OCI-LY7 (cell line): ENCODE measurements around the gene ZBTB37. TPM values are rescaled to one million over a fixed set of nuclear protein-coding genes. Genes with fewer than 3 reads are reported as not detected.

Experiments used
- BruUV-seq: library from RNA; stranded (reverse); fragments of 400-500 nt; replicated peaks from 2 replicates; lab custom pipeline; 2021; lab: Mats Ljungman, UMichigan
- CTCF ChIA-PET: fragments of 300-600 bp; sonication (Branson Sonifier 250); formaldehyde crosslinking; loops from one replicate; lab custom pipeline; 2022; ENCODE audit warnings: antibody characterized with exemption; ENCODE audit not compliant: unreplicated experiment; lab: Charles Lee
- POLR2A ChIA-PET: fragments of 300-600 bp; sonication (Branson Sonifier 250); formaldehyde crosslinking; loops from one replicate; lab custom pipeline; 2022; ENCODE audit warnings: antibody characterized with exemption; lab: Charles Lee
- DNase-seq: peaks from one replicate; pipeline ENCODE4 v3.0.0-alpha.2; 2015; ENCODE audit warnings: low spot score
- H2AFZ ChIP-seq: fragments of 200-600 bp; sonication (generic), shearing (Covaris generic); 2 replicates; pipeline ENCODE4 v1.6.1; 2014; ENCODE audit warnings: mild to moderate bottlenecking, antibody characterized with exemption, low read length, moderate library complexity
- H3K27ac ChIP-seq: fragments of 200-600 bp; sonication (generic); 2 replicates; pipeline ENCODE4 v1.5.1; 2014; ENCODE audit warnings: mixed run types, low read depth, mild to moderate bottlenecking, moderate library complexity, low read length, inconsistent platforms; ENCODE audit not compliant: poor library complexity, severe bottlenecking
- H3K36me3 ChIP-seq: fragments of 200-600 bp; sonication (generic); 2 replicates; pipeline ENCODE4 v1.6.1; 2014; ENCODE audit warnings: mild to moderate bottlenecking, antibody characterized with exemption, low read length, moderate library complexity, mixed read lengths; ENCODE audit not compliant: insufficient read depth
- H3K4me1 ChIP-seq: fragments of 200-600 bp; sonication (generic); 2 replicates; pipeline ENCODE4 v1.5.1; 2014; ENCODE audit warnings: mild to moderate bottlenecking, low read length; ENCODE audit not compliant: insufficient read depth, poor library complexity, severe bottlenecking
- H3K4me2 ChIP-seq: fragments of 200-600 bp; sonication (generic); 2 replicates; pipeline ENCODE4 v1.6.1; 2014; ENCODE audit warnings: mild to moderate bottlenecking, low read length
- H3K4me3 ChIP-seq: fragments of 200-600 bp; sonication (generic); 2 replicates; pipeline ENCODE4 v1.5.1; 2014; ENCODE audit warnings: mild to moderate bottlenecking, low read depth, low read length; ENCODE audit not compliant: poor library complexity, severe bottlenecking
- H3K79me2 ChIP-seq: fragments of 200-600 bp; sonication (generic); 2 replicates; pipeline ENCODE4 v1.6.1; 2016; ENCODE audit warnings: low read depth, mild to moderate bottlenecking, low read length, moderate library complexity, mixed read lengths; ENCODE audit not compliant: insufficient read depth
- H3K9me2 ChIP-seq: fragments of 200-600 bp; sonication (generic); 2 replicates; pipeline ENCODE4 v1.6.1; 2016; ENCODE audit warnings: mild to moderate bottlenecking, low read length, mixed read lengths; ENCODE audit not compliant: insufficient read depth
- H3K9me3 ChIP-seq: fragments of 200-600 bp; sonication (generic); 2 replicates; pipeline ENCODE4 v1.6.1; 2014; ENCODE audit warnings: mild to moderate bottlenecking, mixed run types, low read length, mixed read lengths
- H4K20me1 ChIP-seq: fragments of 200-600 bp; sonication (generic); 2 replicates; pipeline ENCODE4 v1.6.1; 2014; ENCODE audit warnings: mild to moderate bottlenecking, antibody characterized with exemption, low read length, moderate library complexity, mixed read lengths; ENCODE audit not compliant: insufficient read depth
- EZH2phosphoT487 ChIP-seq: fragments of 200-600 bp; sonication (generic); IDR thresholded peaks from 2 replicates; pipeline ENCODE4 v1.6.1; 2018; ENCODE audit warnings: low read depth, borderline replicate concordance, mild to moderate bottlenecking, mixed run types, antibody characterized with exemption, low read length, moderate library complexity, mixed read lengths
- intact Hi-C: fragments of 100-400 bp; cut with micrococcal nuclease; formaldehyde crosslinking; loops from one replicate; pipeline ENCODE4 v1.10.0; 2022; ENCODE audit not compliant: unreplicated experiment
- total RNA-seq, 2 experiments: library from RNA; depleted of rRNA in 1 of 2; stranded (reverse); fragments of >200 nt in 1 of 2; shearing (Covaris generic) in 1 of 2; gene quantifications; 2 replicates each; pipeline ENCODE4 v1.2.3, GENCODE V29; 2014 to 2022
- TF ChIP-seq, protein P1 (sequence below): fragments of 200-600 bp; sonication (generic); conservative IDR thresholded peaks from 2 replicates; pipeline ENCODE4 v1.5.1; 2014; ENCODE audit warnings: mild to moderate bottlenecking, antibody characterized with exemption, low read length, moderate library complexity, mixed read lengths

ZBTB37 gene
- total RNA-seq, 2 experiments from 2014 or later, result 10.9 to 23.7 TPM

DNA sequence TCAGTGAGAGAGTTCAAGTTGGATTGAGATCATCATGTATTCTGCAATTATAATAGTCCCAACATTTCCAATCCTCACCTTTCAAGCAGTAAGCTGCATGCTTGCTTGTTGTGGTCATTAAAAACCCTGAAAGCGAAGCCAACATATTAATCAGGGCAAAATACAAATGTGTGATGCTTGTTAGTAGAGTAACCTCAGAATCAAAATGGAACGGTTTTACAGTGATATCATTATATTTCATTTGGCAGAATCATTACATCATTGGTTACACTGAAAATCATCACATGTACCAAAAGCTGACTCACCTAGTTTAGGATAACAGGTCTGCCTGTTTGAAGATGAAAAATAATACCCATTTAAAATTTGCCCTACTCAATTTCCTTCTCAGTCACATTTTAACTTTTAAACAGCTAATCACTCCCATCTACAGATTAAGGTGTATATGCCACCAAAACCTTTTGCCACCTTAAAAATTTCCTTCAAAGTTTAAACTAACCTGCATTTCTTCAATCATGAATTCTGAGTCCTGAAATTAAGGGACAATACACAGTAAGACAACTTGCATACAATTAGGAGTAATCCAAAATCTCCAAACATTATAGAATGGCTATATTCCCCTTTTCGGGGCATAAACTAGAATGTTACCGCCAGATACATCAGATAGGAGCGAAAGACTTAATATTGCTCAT is 3.9 kb upstream of the ZBTB37 start:
- H3K9me3 ChIP-seq, result no peaks in the 10 kb centered on the region
- CTCF ChIA-PET, result no interaction called here
- peak overlapping the region; percentile 91 for H3K27ac ChIP-seq
- POLR2A ChIA-PET, result interaction anchor here (0.7 to 1.4 kb wide), 9 partner anchors 11 to 318 kb away, joined by 3 to 4 read pairs (median 3); partner anchors contain the start of gene KLHL20
- H3K4me3 ChIP-seq, result peak overlapping the region; percentile 98
- no TSS peak for BruUV-seq
- TF ChIP-seq, protein P1, sequence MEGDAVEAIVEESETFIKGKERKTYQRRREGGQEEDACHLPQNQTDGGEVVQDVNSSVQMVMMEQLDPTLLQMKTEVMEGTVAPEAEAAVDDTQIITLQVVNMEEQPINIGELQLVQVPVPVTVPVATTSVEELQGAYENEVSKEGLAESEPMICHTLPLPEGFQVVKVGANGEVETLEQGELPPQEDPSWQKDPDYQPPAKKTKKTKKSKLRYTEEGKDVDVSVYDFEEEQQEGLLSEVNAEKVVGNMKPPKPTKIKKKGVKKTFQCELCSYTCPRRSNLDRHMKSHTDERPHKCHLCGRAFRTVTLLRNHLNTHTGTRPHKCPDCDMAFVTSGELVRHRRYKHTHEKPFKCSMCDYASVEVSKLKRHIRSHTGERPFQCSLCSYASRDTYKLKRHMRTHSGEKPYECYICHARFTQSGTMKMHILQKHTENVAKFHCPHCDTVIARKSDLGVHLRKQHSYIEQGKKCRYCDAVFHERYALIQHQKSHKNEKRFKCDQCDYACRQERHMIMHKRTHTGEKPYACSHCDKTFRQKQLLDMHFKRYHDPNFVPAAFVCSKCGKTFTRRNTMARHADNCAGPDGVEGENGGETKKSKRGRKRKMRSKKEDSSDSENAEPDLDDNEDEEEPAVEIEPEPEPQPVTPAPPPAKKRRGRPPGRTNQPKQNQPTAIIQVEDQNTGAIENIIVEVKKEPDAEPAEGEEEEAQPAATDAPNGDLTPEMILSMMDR, result no peak
- TF ChIP-seq EZH2phosphoT487, result no peak
- no peaks in the 10 kb centered on the region for H3K9me2 ChIP-seq
- no peak overlapping the region for H2AFZ ChIP-seq
- H3K79me2 ChIP-seq, result peaks cover 49% of the 10 kb centered on the region
- intact Hi-C loops, result no loop called here
- peaks cover 41% of the 10 kb centered on the region for H4K20me1 ChIP-seq
- peaks cover 75% of the 10 kb centered on the region for H3K36me3 ChIP-seq
- H3K4me1 ChIP-seq, result peaks cover 42% of the 10 kb centered on the region
- peak overlapping the region; percentile 93 for H3K4me2 ChIP-seq
- no peak for DNase-seq

GRCh38 chr1:173865468-173866164 is 2.6 kb upstream of the ZBTB37 start:
- no peaks in the 10 kb centered on the region for H3K9me2 ChIP-seq
- TF ChIP-seq, protein P1, result no peak
- no peak for TF ChIP-seq EZH2phosphoT487
- H3K79me2 ChIP-seq, result peaks cover 61% of the 10 kb centered on the region
- no peak overlapping the region for H2AFZ ChIP-seq
- ChIA-PET CTCF (interaction anchor here (0.6 kb wide), 1 partner anchor 515 kb away, joined by 3 read pairs; no protein-coding TSS in a partner anchor), POLR2A (interaction anchor here (0.7 to 1.5 kb wide), 10 partner anchors 13 to 1234 kb away, joined by 3 to 6 read pairs (median 4); partner anchors contain the start of gene DARS2)
- H3K36me3 ChIP-seq, result peaks cover 68% of the 10 kb centered on the region
- DNase-seq, result peak; percentile 33
- H3K4me1 ChIP-seq, result peaks cover 55% of the 10 kb centered on the region
- H3K27ac ChIP-seq, result peak overlapping the region; percentile 91
- H3K4me2 ChIP-seq, result peak overlapping the region; percentile 93
- peaks cover 41% of the 10 kb centered on the region for H4K20me1 ChIP-seq
- H3K4me3 ChIP-seq, result peak overlapping the region; percentile 98
- no peaks in the 10 kb centered on the region for H3K9me3 ChIP-seq
- BruUV-seq, result no TSS peak
- intact Hi-C loops, result loop anchor here (5.0 kb wide), 5 partner anchors 292 to 1333 kb away; partner anchors contain the start of genes PRDX6, RABGAP1L and SUCO
